Measurements from ENCODE around the gene DEFB108B.
"Not testable (repeated sequence)": the region's sequence is repeated elsewhere in the genome, so short reads cannot be mapped to it uniquely, and the experiment has no call there.

The DEFB108B gene

GRCh38 chr11:71832811-71833210, at the start of gene DEFB108B:
Gene DEFB108B, plus strand, starts transcription at chr11:71833200. Its CDS starts 0 bp downstream, at chr11:71833200.
- DNase-seq (ENCODE audit: low read depth), result not testable (repeated sequence)

- not testable (repeated sequence) for DNase-seq (ENCODE audit: low read depth)
These were observed 46.7 kb upstream of the DEFB108B start for GRCh38 chr11:71786114-71786847.

GRCh38 chr11:71786848-71787097, 46.2 kb upstream of the DEFB108B start:
- DNase-seq (ENCODE audit: low read depth), result peak; percentile 98

GRCh38 chr11:71787098-71787823, 45.7 kb upstream of the DEFB108B start:
- DNase-seq (ENCODE audit: low read depth), result peak; percentile 82

- DNase-seq (ENCODE audit: low read depth), result not testable (repeated sequence)
These were observed 45.1 kb upstream of the DEFB108B start for GRCh38 chr11:71787824-71788454.

GRCh38 chr11:71789444-71790196, 43.4 kb upstream of the DEFB108B start:
- not testable (repeated sequence) for DNase-seq (ENCODE audit: low read depth)

- not testable (repeated sequence) for DNase-seq (ENCODE audit: low read depth)
These were observed 41.9 kb upstream of the DEFB108B start for GRCh38 chr11:71791111-71791510.

- peak; percentile 29 for DNase-seq (ENCODE audit: low read depth)
These were observed 40.3 kb upstream of the DEFB108B start for GRCh38 chr11:71792621-71793235.

GRCh38 chr11:71794386-71795040, 38.5 kb upstream of the DEFB108B start:
- not testable (repeated sequence) for DNase-seq (ENCODE audit: low read depth)

GRCh38 chr11:71795236-71795635, 37.8 kb upstream of the DEFB108B start:
- DNase-seq (ENCODE audit: low read depth), result not testable (repeated sequence)

- DNase-seq (ENCODE audit: low read depth), result not testable (repeated sequence)
These were observed 37.0 kb upstream of the DEFB108B start for GRCh38 chr11:71796016-71796415.

GRCh38 chr11:71796781-71797180, 36.2 kb upstream of the DEFB108B start:
- DNase-seq (ENCODE audit: low read depth), result not testable (repeated sequence)

- not testable (repeated sequence) for DNase-seq (ENCODE audit: low read depth)
These were observed 33.4 kb upstream of the DEFB108B start for GRCh38 chr11:71799556-71800128.

- peak; percentile 75 for DNase-seq (ENCODE audit: low read depth)
These were observed 32.6 kb upstream of the DEFB108B start for GRCh38 chr11:71800335-71800953.

- not testable (repeated sequence) for DNase-seq (ENCODE audit: low read depth)
These were observed 32.0 kb upstream of the DEFB108B start for GRCh38 chr11:71801026-71801425.

GRCh38 chr11:71802874-71803273, 30.1 kb upstream of the DEFB108B start:
- DNase-seq (ENCODE audit: low read depth), result not testable (repeated sequence)

- not testable (repeated sequence) for DNase-seq (ENCODE audit: low read depth)
These were observed 28.6 kb upstream of the DEFB108B start for GRCh38 chr11:71804158-71804947.

GRCh38 chr11:71812529-71812928, 20.5 kb upstream of the DEFB108B start:
- DNase-seq (ENCODE audit: low read depth), result not testable (repeated sequence)
